SK-N-MC (cell line): Measurements from ENCODE around the gene ZNF142.
"Not testable (repeated sequence)": the region's sequence is repeated elsewhere in the genome, so short reads cannot be mapped to it uniquely, and the experiment has no call there.

Experiments
- DNase-seq: peaks from one replicate; pipeline ENCODE4 v3.0.0-alpha.2; 2011; ENCODE audit warnings: low read depth, low spot score
- H3K27ac ChIP-seq: fragments of 200-600 bp; sonication (generic); 2 replicates; pipeline ENCODE4 v1.5.1; 2016; ENCODE audit warnings: mixed run types
- H3K36me3 ChIP-seq: fragments of 200-600 bp; sonication (generic); 2 replicates; pipeline ENCODE4 v1.6.1; 2017; ENCODE audit warnings: antibody characterized with exemption, low read length, mixed read lengths; ENCODE audit not compliant: insufficient read depth
- H3K4me3 ChIP-seq: fragments of 200-600 bp; sonication (generic); 2 replicates; pipeline ENCODE4 v1.5.1; 2016
- H3K9ac ChIP-seq: fragments of 200-600 bp; sonication (generic); 2 replicates; pipeline ENCODE4 v1.8.0; 2017; ENCODE audit warnings: mixed run types, mixed read lengths; ENCODE audit not compliant: insufficient read length
- H3K9me3 ChIP-seq: fragments of 200-600 bp; sonication (generic); 2 replicates; pipeline ENCODE4 v1.6.1; 2017; ENCODE audit warnings: low read depth, mild to moderate bottlenecking, antibody characterized with exemption, low read length, moderate library complexity, mixed read lengths
- EZH2 ChIP-seq: fragments of 200-600 bp; sonication (generic); IDR thresholded peaks from one replicate; pipeline ENCODE4 v1.6.1; 2017; ENCODE audit warnings: antibody characterized with exemption
- FOXP2 ChIP-seq: optimal IDR thresholded peaks from 2 replicates; pipeline ENCODE3; 2011; ENCODE audit warnings: mild to moderate bottlenecking, moderate library complexity; ENCODE audit not compliant: insufficient read depth; ENCODE audit errors: extremely low read length, control extremely low read depth
- POLR2AphosphoS5 ChIP-seq: IDR thresholded peaks from 2 replicates; pipeline ENCODE4 v1.6.1; 2012; ENCODE audit warnings: mild to moderate bottlenecking, low read depth, low read length, borderline replicate concordance

The ZNF142 gene

DNA sequence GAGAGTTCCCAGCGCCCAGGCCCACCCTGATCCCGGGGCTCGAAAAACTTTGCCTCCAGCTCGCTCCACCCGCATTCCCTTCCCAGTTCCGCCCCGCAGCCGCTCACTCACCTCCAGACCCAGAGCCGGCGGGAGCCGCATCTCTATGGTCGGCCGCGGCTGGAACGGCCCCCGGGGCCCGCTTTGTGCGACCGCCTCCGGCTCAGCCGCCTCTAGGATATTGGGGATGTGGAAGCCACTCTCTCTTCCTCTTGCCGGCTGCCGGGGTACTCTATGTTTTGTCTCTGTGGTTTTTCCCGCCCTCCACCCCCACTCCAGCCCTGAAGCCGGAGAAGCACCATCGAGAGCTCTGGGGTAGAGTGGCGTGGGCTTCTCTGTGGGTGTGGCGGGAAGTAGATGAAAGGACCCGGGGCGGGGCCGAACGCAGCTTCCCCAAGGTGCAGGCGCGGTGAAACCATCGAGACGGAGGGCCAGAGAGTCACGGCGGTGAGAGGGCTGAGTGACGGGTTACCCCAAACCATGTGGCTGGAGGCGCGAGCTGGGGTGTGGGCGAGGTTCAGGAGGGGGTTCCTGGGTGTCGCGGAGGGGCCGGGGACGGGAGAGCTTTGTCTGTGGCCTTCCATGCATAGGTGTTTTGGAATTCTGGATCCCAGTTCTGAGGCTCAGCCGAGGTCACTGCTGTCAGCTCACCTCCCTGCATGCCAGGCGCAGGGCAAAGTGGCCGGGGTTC is at the start of gene ZNF142, which contains the start of gene BCS1L:
Gene ZNF142 (minus strand): TSS at position 366 of the 730 bp plus-strand sequence. CDS start 3,194 bp downstream, outside the sequence.
Gene BCS1L (plus strand): TSS at position 426 of the 730 bp plus-strand sequence. CDS start 1,305 bp downstream, outside the sequence.
- Histone ChIP-seq H3K9me3 (no peaks in the 10 kb centered on the region), H3K4me3 (peak within 1 kb of the TSS; percentile 93), H3K36me3 (peaks cover 62% of the 10 kb centered on the region), H3K27ac (peak within 1 kb of the TSS; percentile 56; the same call in 1 of the 2 replicates), H3K9ac (peak within 1 kb of the TSS; percentile 96)
- TF ChIP-seq POLR2AphosphoS5 = peak; percentile 95; the same call in 1 of the 2 replicates
- TF ChIP-seq FOXP2 = no peak
- TF ChIP-seq EZH2 = no peak
- DNase-seq = peak; percentile 37

- Histone ChIP-seq H3K27ac (no peak overlapping the region), H3K4me3 (no peak overlapping the region), H3K9me3 (no peaks in the 10 kb centered on the region), H3K9ac (no peak overlapping the region), H3K36me3 (no peaks in the 10 kb centered on the region; the same call in 1 of the 2 replicates)
- DNase-seq = no peak
- TF ChIP-seq POLR2AphosphoS5 (no peak), FOXP2 (no peak), EZH2 (no peak)
Measured at GRCh38 chr2:218708086-218708485, 48.7 kb upstream of the ZNF142 start.

DNA sequence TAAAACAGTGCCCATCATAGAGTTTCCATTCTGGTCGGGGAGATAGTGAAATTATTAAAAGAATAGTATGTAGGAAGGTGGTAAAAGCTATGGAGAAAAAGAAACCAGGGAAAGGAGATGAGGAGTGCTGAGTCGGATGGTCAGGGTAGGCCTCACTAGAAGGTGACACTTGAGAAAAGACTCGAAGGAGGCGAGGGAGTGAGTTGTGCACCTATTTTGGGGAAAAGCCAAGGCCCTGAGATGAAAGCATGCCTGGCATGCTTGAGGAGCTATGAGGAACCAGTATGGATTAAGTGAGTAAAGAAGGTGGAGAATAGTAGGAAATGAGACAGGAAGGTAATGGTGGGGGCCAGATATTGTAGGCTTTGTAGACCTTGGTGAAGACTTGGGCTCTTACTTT is 43.9 kb upstream of the ZNF142 start:
- DNase-seq = no peak
- H3K36me3 ChIP-seq = no peaks in the 10 kb centered on the region; the same call in 1 of the 2 replicates
- no peak overlapping the region for H3K9ac ChIP-seq
- TF ChIP-seq EZH2 (no peak), POLR2AphosphoS5 (no peak), FOXP2 (no peak)
- no peak overlapping the region for H3K4me3 ChIP-seq
- no peaks in the 10 kb centered on the region for H3K9me3 ChIP-seq
- no peak overlapping the region for H3K27ac ChIP-seq

DNA sequence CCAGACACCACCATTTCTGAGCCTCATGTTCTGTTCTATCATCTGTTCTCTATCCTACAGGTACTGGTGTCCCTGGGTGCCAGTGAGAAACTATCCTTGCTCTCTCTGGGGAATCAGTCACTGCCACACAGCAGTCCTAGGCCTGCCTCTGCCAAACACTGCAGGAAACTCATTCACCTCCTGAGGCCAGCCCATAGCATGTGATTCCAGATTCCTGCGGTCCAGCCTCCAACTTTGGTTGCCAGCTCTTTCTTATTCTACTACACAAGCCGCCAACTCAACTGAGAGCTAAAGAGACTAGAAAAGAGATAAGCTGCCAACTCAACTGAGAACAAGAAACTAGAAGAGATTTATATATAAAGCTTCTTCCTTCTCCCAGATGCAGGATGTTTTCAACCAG is 42.4 kb upstream of the ZNF142 start:
- Histone ChIP-seq H3K36me3 (no peaks in the 10 kb centered on the region; the same call in 1 of the 2 replicates), H3K9ac (no peak overlapping the region), H3K4me3 (no peak overlapping the region), H3K27ac (no peak overlapping the region), H3K9me3 (no peaks in the 10 kb centered on the region)
- TF ChIP-seq POLR2AphosphoS5 = no peak
- no peak for TF ChIP-seq FOXP2
- no peak for TF ChIP-seq EZH2
- DNase-seq = no peak

DNA sequence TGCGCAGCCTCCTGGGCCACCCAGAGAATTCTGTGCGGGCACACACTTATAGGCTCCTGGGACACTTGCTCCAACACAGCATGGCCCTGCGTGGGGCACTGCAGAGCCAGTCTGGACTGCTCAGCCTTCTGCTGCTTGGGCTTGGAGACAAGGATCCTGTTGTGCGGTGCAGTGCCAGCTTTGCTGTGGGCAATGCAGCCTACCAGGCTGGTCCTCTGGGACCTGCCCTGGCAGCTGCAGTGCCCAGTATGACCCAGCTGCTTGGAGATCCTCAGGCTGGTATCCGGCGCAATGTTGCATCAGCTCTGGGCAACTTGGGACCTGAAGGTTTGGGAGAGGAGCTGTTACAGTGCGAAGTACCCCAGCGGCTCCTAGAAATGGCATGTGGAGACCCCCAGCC is 39.5 kb upstream of the ZNF142 start:
- no peak for DNase-seq
- H3K36me3 ChIP-seq = no peaks in the 10 kb centered on the region; the same call in 1 of the 2 replicates

DNA sequence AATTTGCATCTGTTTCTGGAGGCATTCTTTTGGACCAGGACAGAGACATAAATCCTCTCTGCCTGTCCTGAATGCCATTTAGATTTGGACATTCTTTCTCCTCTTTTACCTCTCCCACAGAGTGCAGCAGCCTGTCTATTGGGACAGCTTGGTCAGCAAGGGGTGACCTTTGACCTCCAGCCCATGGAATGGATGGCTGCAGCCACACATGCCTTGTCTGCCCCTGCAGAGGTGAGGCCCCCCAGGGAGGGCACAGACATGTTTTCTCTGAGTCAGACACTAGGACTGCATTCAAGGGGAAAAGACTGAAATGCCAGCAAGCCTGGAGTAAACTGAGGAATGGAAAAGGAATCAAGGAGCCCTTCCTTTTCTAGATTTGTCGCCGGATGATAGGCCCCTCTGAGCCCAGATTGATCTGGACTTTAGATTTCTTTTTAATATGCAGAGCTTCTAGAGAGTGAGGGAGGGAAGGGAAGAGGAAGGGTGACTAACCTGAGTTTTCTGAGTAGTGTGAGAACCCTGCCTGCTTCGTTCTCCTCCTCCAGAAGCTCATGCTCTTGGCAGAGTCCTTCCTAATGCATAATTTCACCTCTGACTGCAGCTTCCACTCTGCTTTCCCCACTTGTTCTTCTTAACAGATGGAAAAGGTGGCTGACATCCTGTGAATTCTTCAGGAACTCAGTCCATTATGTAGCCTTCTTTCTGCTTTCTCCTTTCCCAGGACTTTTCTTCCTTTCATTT is 35.2 kb upstream of the ZNF142 start:
- H3K4me3 ChIP-seq = no peak overlapping the region
- no peaks in the 10 kb centered on the region; the same call in 1 of the 2 replicates for H3K36me3 ChIP-seq
- no peak overlapping the region for H3K9ac ChIP-seq
- H3K9me3 ChIP-seq = no peaks in the 10 kb centered on the region
- no peak for TF ChIP-seq POLR2AphosphoS5
- H3K27ac ChIP-seq = no peak overlapping the region
- no peak for DNase-seq

More for the DNA sequence above, 39.5 kb upstream of the ZNF142 start:
- Histone ChIP-seq H3K9ac (no peak overlapping the region), H3K27ac (no peak overlapping the region), H3K4me3 (no peak overlapping the region), H3K9me3 (no peaks in the 10 kb centered on the region)
- TF ChIP-seq EZH2 (no peak), FOXP2 (no peak), POLR2AphosphoS5 (no peak)

DNA sequence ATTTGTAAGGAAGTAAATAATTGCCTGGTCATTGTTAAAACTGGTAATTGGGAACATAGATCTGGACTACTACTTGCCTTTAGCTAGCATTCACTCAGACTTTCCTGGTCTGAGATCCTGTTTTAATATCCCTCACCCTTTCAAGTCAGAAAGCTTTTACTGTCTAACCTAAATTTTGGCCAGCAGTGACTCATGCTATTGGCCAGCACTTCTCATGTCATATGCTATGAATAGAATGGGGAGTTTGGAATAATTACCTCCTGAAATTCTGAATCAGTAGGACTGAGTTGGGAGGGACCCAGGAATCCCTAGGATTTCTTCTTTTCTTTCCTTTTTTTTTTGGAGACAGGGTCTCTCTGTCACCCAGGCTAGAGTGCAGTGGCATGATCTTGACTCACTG is 31.8 kb upstream of the ZNF142 start:
- Histone ChIP-seq H3K9ac (no peak overlapping the region), H3K36me3 (no peaks in the 10 kb centered on the region), H3K27ac (no peak overlapping the region), H3K9me3 (no peaks in the 10 kb centered on the region), H3K4me3 (no peak overlapping the region)
- TF ChIP-seq FOXP2 (no peak), POLR2AphosphoS5 (no peak), EZH2 (no peak)
- DNase-seq = no peak

- H3K9me3 ChIP-seq, H3K4me3 ChIP-seq, H3K36me3 ChIP-seq, H3K9ac ChIP-seq, H3K27ac ChIP-seq: not testable (repeated sequence)
- DNase-seq = peak; percentile 63
Measured at GRCh38 chr2:218687400-218688060, 28.1 kb upstream of the ZNF142 start.
